HepG2 (cell line): Measurements from ENCODE around the gene SPATA13. TPM values are rescaled to one million over a fixed set of nuclear protein-coding genes. Genes with fewer than 3 reads are reported as not detected.

Experiments
- ARNTL ChIP-seq: sonication (generic); formaldehyde crosslinking; IDR thresholded peaks from 2 replicates; pipeline ENCODE4 v1.4.0; 2020; ENCODE audit warnings: mild to moderate bottlenecking, missing genetic modification reagents
- CHD2 ChIP-seq: IDR thresholded peaks from 2 replicates; pipeline ENCODE4 v1.6.1; 2011; ENCODE audit warnings: low read depth, low read length, improper control_type of control experiment
- FOXK1 ChIP-seq: sonication (generic); formaldehyde crosslinking; IDR thresholded peaks from 2 replicates; pipeline ENCODE4 v1.4.0; 2020; ENCODE audit warnings: low read depth, missing genetic modification reagents, borderline replicate concordance
- FOXP1 ChIP-seq, 2 experiments: fragments of 450-650 bp in 1 of 2; IDR thresholded peaks; 2 replicates each; pipeline ENCODE4 v1.6.1; 2017 to 2018; ENCODE audit warnings: antibody characterized with exemption in 1 of 2
- GATAD2A ChIP-seq: IDR thresholded peaks from 2 replicates; pipeline ENCODE4 v1.6.1; 2016
- HCFC1 ChIP-seq: fragments of 150-350 bp; IDR thresholded peaks from 2 replicates; pipeline ENCODE4 v1.6.1; 2014; ENCODE audit warnings: low read depth, low read length
- KIAA2018 ChIP-seq: sonication (generic); formaldehyde crosslinking; IDR thresholded peaks from 2 replicates; pipeline ENCODE4 v1.5.0; 2020; ENCODE audit warnings: mild to moderate bottlenecking, missing genetic modification reagents, borderline replicate concordance
- KMT2B ChIP-seq: IDR thresholded peaks from 2 replicates; pipeline ENCODE4 v1.6.1; 2016; ENCODE audit warnings: missing genetic modification reagents, missing compliant biosample characterization
- MXI1 ChIP-seq: IDR thresholded peaks from 3 replicates; pipeline ENCODE4 v1.6.1; 2012; ENCODE audit warnings: low read depth, low read length, inconsistent platforms, borderline replicate concordance
- RCOR2 ChIP-seq: IDR thresholded peaks from 2 replicates; pipeline ENCODE4 v1.6.1; 2016; ENCODE audit warnings: missing biosample characterization, missing genetic modification reagents
- SCMH1 ChIP-seq: sonication (generic); formaldehyde crosslinking; IDR thresholded peaks from 2 replicates; pipeline ENCODE4 v1.9.0; 2021; ENCODE audit warnings: missing genetic modification reagents, mild to moderate bottlenecking, borderline replicate concordance
- SOX5 ChIP-seq: IDR thresholded peaks from 2 replicates; pipeline ENCODE4 v1.6.1; 2016; ENCODE audit warnings: borderline replicate concordance
- SP4 ChIP-seq: sonication (generic); formaldehyde crosslinking; IDR thresholded peaks from 2 replicates; pipeline ENCODE4 v1.8.1; 2023; ENCODE audit warnings: mild to moderate bottlenecking, missing genetic modification reagents
- ZBTB26 ChIP-seq: IDR thresholded peaks from 2 replicates; pipeline ENCODE4 v1.6.1; 2016; ENCODE audit warnings: missing compliant biosample characterization, missing genetic modification reagents, borderline replicate concordance
- ZMAT3 ChIP-seq: sonication (generic); formaldehyde crosslinking; conservative IDR thresholded peaks from 2 replicates; pipeline ENCODE4 v1.7.0; 2021; ENCODE audit warnings: missing genetic modification reagents
- ZNF430 ChIP-seq: sonication (generic); formaldehyde crosslinking; IDR thresholded peaks from 2 replicates; pipeline ENCODE4 v1.9.0; 2021; ENCODE audit warnings: mild to moderate bottlenecking, missing genetic modification reagents
- ZNF577 ChIP-seq: sonication (generic); formaldehyde crosslinking; IDR thresholded peaks from 2 replicates; pipeline ENCODE4 v1.4.0; 2020; ENCODE audit warnings: mild to moderate bottlenecking, low read depth, missing genetic modification reagents, borderline replicate concordance
- ZNF614 ChIP-seq: IDR thresholded peaks from 2 replicates; pipeline ENCODE4 v1.6.1; 2018; ENCODE audit warnings: missing biosample characterization, missing genetic modification reagents, inconsistent platforms, borderline replicate concordance
- ZNF639 ChIP-seq: conservative IDR thresholded peaks from 2 replicates; pipeline ENCODE4 v1.6.1; 2018; ENCODE audit warnings: missing genetic modification reagents
- polyA plus RNA-seq, 8 experiments: library from polyadenylated mRNA; depleted of rRNA in 3 of 8; stranded (reverse) in 7 of 8; unstranded in 1 of 8; fragments of >200 nt; fragmentation: Illumina TruSeq in 4 of 8; extraction: Trizol in 4 of 8; gene quantifications; 2 replicates each; pipeline versions ENCODE4 v1.2.1 to v1.2.3, GENCODE V29; 2011 to 2016; ENCODE audit warnings: low read depth in 4 of 8, missing spikeins in 1 of 8, mixed read lengths in 1 of 8; ENCODE audit not compliant: insufficient read depth in 1 of 8
- total RNA-seq, 5 experiments: library from RNA; depleted of rRNA; stranded (reverse); fragments of >200 nt; fragmentation: Illumina TruSeq; extraction: Trizol; gene quantifications; 2 replicates each; pipeline ENCODE4 v1.2.3, GENCODE V29; 2016; ENCODE audit warnings: low read depth in 1 of 5

SPATA13 gene
- total and polyA plus RNA-seq, 2 of the 13 experiments (the other 11 are each of a cell fraction or from before 2014, with no cell fraction given): 11.3 to 14.2 TPM

- TF ChIP-seq FOXP1 (IDR thresholded peaks at IDR 0.05) (no peak), FOXP1 (CRISPR knock-in tag; IDR thresholded peaks at IDR 0.05) (peak; percentile 66), ZNF639 (CRISPR knock-in tag) (no peak), SCMH1 (no peak), ZBTB26 (0 out of 2 replicates have a peak, but pooled peaks have one; percentile 55), HCFC1 (no peak), KMT2B (CRISPR knock-in tag) (no peak), ZNF430 (CRISPR knock-in tag) (no peak), SP4 (CRISPR knock-in tag) (no peak), ZNF577 (CRISPR knock-in tag) (no peak), ARNTL (CRISPR knock-in tag) (peak; percentile 75; the same call in 1 of the 2 replicates), ZNF614 (CRISPR knock-in tag) (peak; percentile 43; the same call in 1 of the 2 replicates), KIAA2018 (no peak), CHD2 (no peak), SOX5 (peak; percentile 60), FOXK1 (CRISPR knock-in tag) (peak; percentile 55; the same call in 1 of the 2 replicates), GATAD2A (CRISPR knock-in tag) (peak; percentile 47), RCOR2 (CRISPR knock-in tag) (no peak), MXI1 (peak; percentile 81; the same call in 1 of the 3 replicates), ZMAT3 (CRISPR knock-in tag) (peak; percentile 39; the same call in 1 of the 2 replicates)
Measured at GRCh38 chr13:24183741-24184182, 23.2 kb downstream of the SPATA13 start (continued).
